OCI-LY7 (cell line): Measurements from ENCODE around the gene NR5A2. TPM values are rescaled to one million over a fixed set of nuclear protein-coding genes. Genes with fewer than 3 reads are reported as not detected.
A peak's percentile ranks its signal among the peaks of the same experiment; 100 is the strongest.

Experiments used
- BruUV-seq: library from RNA; stranded (reverse); fragments of 400-500 nt; replicated peaks from 2 replicates; lab custom pipeline; 2021; lab: Mats Ljungman, UMichigan
- CTCF ChIA-PET: fragments of 300-600 bp; sonication (Branson Sonifier 250); formaldehyde crosslinking; loops from one replicate; lab custom pipeline; 2022; ENCODE audit warnings: antibody characterized with exemption; ENCODE audit not compliant: unreplicated experiment; lab: Charles Lee
- POLR2A ChIA-PET: fragments of 300-600 bp; sonication (Branson Sonifier 250); formaldehyde crosslinking; loops from one replicate; lab custom pipeline; 2022; ENCODE audit warnings: antibody characterized with exemption; lab: Charles Lee
- DNase-seq: peaks from one replicate; pipeline ENCODE4 v3.0.0-alpha.2; 2015; ENCODE audit warnings: low spot score
- H2AFZ ChIP-seq: fragments of 200-600 bp; sonication (generic), shearing (Covaris generic); 2 replicates; pipeline ENCODE4 v1.6.1; 2014; ENCODE audit warnings: mild to moderate bottlenecking, antibody characterized with exemption, low read length, moderate library complexity
- H3K27ac ChIP-seq: fragments of 200-600 bp; sonication (generic); 2 replicates; pipeline ENCODE4 v1.5.1; 2014; ENCODE audit warnings: mixed run types, low read depth, mild to moderate bottlenecking, moderate library complexity, low read length, inconsistent platforms; ENCODE audit not compliant: poor library complexity, severe bottlenecking
- H3K36me3 ChIP-seq: fragments of 200-600 bp; sonication (generic); 2 replicates; pipeline ENCODE4 v1.6.1; 2014; ENCODE audit warnings: mild to moderate bottlenecking, antibody characterized with exemption, low read length, moderate library complexity, mixed read lengths; ENCODE audit not compliant: insufficient read depth
- H3K4me1 ChIP-seq: fragments of 200-600 bp; sonication (generic); 2 replicates; pipeline ENCODE4 v1.5.1; 2014; ENCODE audit warnings: mild to moderate bottlenecking, low read length; ENCODE audit not compliant: insufficient read depth, poor library complexity, severe bottlenecking
- H3K4me2 ChIP-seq: fragments of 200-600 bp; sonication (generic); 2 replicates; pipeline ENCODE4 v1.6.1; 2014; ENCODE audit warnings: mild to moderate bottlenecking, low read length
- H3K4me3 ChIP-seq: fragments of 200-600 bp; sonication (generic); 2 replicates; pipeline ENCODE4 v1.5.1; 2014; ENCODE audit warnings: mild to moderate bottlenecking, low read depth, low read length; ENCODE audit not compliant: poor library complexity, severe bottlenecking
- H3K79me2 ChIP-seq: fragments of 200-600 bp; sonication (generic); 2 replicates; pipeline ENCODE4 v1.6.1; 2016; ENCODE audit warnings: low read depth, mild to moderate bottlenecking, low read length, moderate library complexity, mixed read lengths; ENCODE audit not compliant: insufficient read depth
- H3K9me2 ChIP-seq: fragments of 200-600 bp; sonication (generic); 2 replicates; pipeline ENCODE4 v1.6.1; 2016; ENCODE audit warnings: mild to moderate bottlenecking, low read length, mixed read lengths; ENCODE audit not compliant: insufficient read depth
- H3K9me3 ChIP-seq: fragments of 200-600 bp; sonication (generic); 2 replicates; pipeline ENCODE4 v1.6.1; 2014; ENCODE audit warnings: mild to moderate bottlenecking, mixed run types, low read length, mixed read lengths
- H4K20me1 ChIP-seq: fragments of 200-600 bp; sonication (generic); 2 replicates; pipeline ENCODE4 v1.6.1; 2014; ENCODE audit warnings: mild to moderate bottlenecking, antibody characterized with exemption, low read length, moderate library complexity, mixed read lengths; ENCODE audit not compliant: insufficient read depth
- CTCF ChIP-seq: fragments of 200-600 bp; sonication (generic); conservative IDR thresholded peaks from 2 replicates; pipeline ENCODE4 v1.5.1; 2014; ENCODE audit warnings: mild to moderate bottlenecking, antibody characterized with exemption, low read length, moderate library complexity, mixed read lengths
- EZH2phosphoT487 ChIP-seq: fragments of 200-600 bp; sonication (generic); IDR thresholded peaks from 2 replicates; pipeline ENCODE4 v1.6.1; 2018; ENCODE audit warnings: low read depth, borderline replicate concordance, mild to moderate bottlenecking, mixed run types, antibody characterized with exemption, low read length, moderate library complexity, mixed read lengths
- intact Hi-C: fragments of 100-400 bp; cut with micrococcal nuclease; formaldehyde crosslinking; loops from one replicate; pipeline ENCODE4 v1.10.0; 2022; ENCODE audit not compliant: unreplicated experiment
- total RNA-seq, 2 experiments: library from RNA; depleted of rRNA in 1 of 2; stranded (reverse); fragments of >200 nt in 1 of 2; shearing (Covaris generic) in 1 of 2; gene quantifications; 2 replicates each; pipeline ENCODE4 v1.2.3, GENCODE V29; 2014 to 2022

Gene NR5A2
- total RNA-seq, 2 experiments from 2014 or later, result 2.3 to 3.9 TPM

GRCh38 chr1:200154069-200154767, 126.7 kb downstream of the NR5A2 start:
- H4K20me1 ChIP-seq, result no peaks in the 10 kb centered on the region
- peak overlapping the region; percentile 41 for H3K4me3 ChIP-seq
- H3K36me3 ChIP-seq, result no peaks in the 10 kb centered on the region
- H3K27ac ChIP-seq, result peak overlapping the region; percentile 89
- intact Hi-C loops, result loop anchor here (5.0 to 10.0 kb wide), 4 partner anchors 127 to 221 kb away; partner anchors contain the start of gene NR5A2
- no peaks in the 10 kb centered on the region for H3K9me2 ChIP-seq
- H3K4me2 ChIP-seq, result peak overlapping the region; percentile 63
- no peaks in the 10 kb centered on the region for H3K79me2 ChIP-seq
- H3K4me1 ChIP-seq, result peaks cover 56% of the 10 kb centered on the region
- POLR2A ChIA-PET, result interaction anchor here (1.0 to 1.8 kb wide), 10 partner anchors 9 to 257 kb away, joined by 3 to 13 read pairs (median 5); no protein-coding TSS in a partner anchor
- CTCF ChIA-PET, result interaction anchor here (0.8 to 1.7 kb wide), 2 partner anchors 11 kb away, joined by 3 to 4 read pairs; no protein-coding TSS in a partner anchor
- BruUV-seq, result no TSS peak
- TF ChIP-seq CTCF, result no peak
- no peak for TF ChIP-seq EZH2phosphoT487
- H3K9me3 ChIP-seq, result 0 out of 2 replicates have a peak, but pooled peaks cover 3% of the 10 kb centered on the region
- peak; percentile 93 for DNase-seq
- H2AFZ ChIP-seq, result peak overlapping the region; percentile 71; the same call in 1 of the 2 replicates

GRCh38 chr1:200157715-200158114, 130.2 kb downstream of the NR5A2 start:
- ChIA-PET POLR2A (interaction anchor here (0.6 to 2.5 kb wide), 12 partner anchors 9 to 371 kb away, joined by 3 to 6 read pairs (median 3); no protein-coding TSS in a partner anchor), CTCF (no interaction called here)
- TF ChIP-seq EZH2phosphoT487, result no peak
- no peak for TF ChIP-seq CTCF
- Histone ChIP-seq H3K9me2 (no peaks in the 10 kb centered on the region), H3K79me2 (no peaks in the 10 kb centered on the region), H3K27ac (no peak overlapping the region), H3K36me3 (no peaks in the 10 kb centered on the region), H3K4me3 (no peak overlapping the region), H3K4me1 (peaks cover 44% of the 10 kb centered on the region), H2AFZ (peak overlapping the region; percentile 61), H3K4me2 (no peak overlapping the region), H4K20me1 (no peaks in the 10 kb centered on the region), H3K9me3 (0 out of 2 replicates have a peak, but pooled peaks cover 3% of the 10 kb centered on the region)
- intact Hi-C loops, result loop anchor here (10.0 kb wide), 1 partner anchor 217 kb away; no protein-coding TSS in a partner anchor
- DNase-seq, result no peak
- no TSS peak for BruUV-seq
